ENCODE results near the gene FRZB. TPM values are rescaled to one million over a fixed set of nuclear protein-coding genes. Genes with fewer than 3 reads are reported as not detected.

FRZB gene
- total and polyA plus RNA-seq, 10 donors, result 9.5 to 55.1 (median 29.7) TPM

- WGBS, 5 donors, result 54 to 65% (median 58%) methylated on average over 6 of the region's 6 CpGs
- intact Hi-C loops (cut with DNase I; ENCODE audit: low total_unique reads), result no loop called here
- DNase-seq, result no peak
- H3K4me1 ChIP-seq, result peaks cover 5 to 26% (median 22%) of the 10 kb centered on the region in 6 donors
- H3K27ac ChIP-seq, result peak overlapping the region in 6 of 8 donors; percentile 15 to 80 (median 76)
- no peaks in the 10 kb centered on the region for H3K36me3 ChIP-seq
- TF ChIP-seq CTCF (IDR thresholded peaks at IDR 0.05 in 8 of 11, conservative IDR thresholded peaks at IDR 0.05 in 3 of 11) (no peak), POLR2A (IDR thresholded peaks at IDR 0.05) (no peak), POLR2AphosphoS5 (IDR thresholded peaks at IDR 0.05) (no peak)
- no peak overlapping the region for H3K4me3 ChIP-seq
- no peaks in the 10 kb centered on the region for H3K9me3 ChIP-seq
- peaks cover 0 to 72% (median 22%) of the 10 kb centered on the region in 7 donors for H3K27me3 ChIP-seq (replicated peaks in 1 of 7)
Observed at GRCh38 chr2:182868054-182868796, 1.8 kb upstream of the FRZB start.

- DNase-seq, result no peak
- intact Hi-C loops (cut with DNase I; ENCODE audit: low total_unique reads), result no loop called here
- H3K27me3 ChIP-seq (replicated peaks in 1 of 7), result peaks cover 0 to 72% (median 22%) of the 10 kb centered on the region in 7 donors
- H3K36me3 ChIP-seq, result no peaks in the 10 kb centered on the region
- no peak for TF ChIP-seq CTCF (IDR thresholded peaks at IDR 0.05 in 8 of 11, conservative IDR thresholded peaks at IDR 0.05 in 3 of 11)
- TF ChIP-seq POLR2AphosphoS5 (IDR thresholded peaks at IDR 0.05), result no peak
- TF ChIP-seq POLR2A (IDR thresholded peaks at IDR 0.05), result no peak
- peaks cover 5 to 26% (median 22%) of the 10 kb centered on the region in 6 donors for H3K4me1 ChIP-seq
- 38 to 46% (median 43%) methylated on average over 12 of the region's 12 CpGs for WGBS, 5 donors
- H3K4me3 ChIP-seq, result peak overlapping the region in 4 of 8 donors; percentile 36 to 68 (median 46)
- no peaks in the 10 kb centered on the region for H3K9me3 ChIP-seq
- peak overlapping the region in 7 of 8 donors; percentile 67 to 80 (median 76) for H3K27ac ChIP-seq
Observed at GRCh38 chr2:182867426-182868053, 1.1 kb upstream of the FRZB start.

- Histone ChIP-seq H3K27ac (peak overlapping the region in 7 of 8 donors; percentile 41 to 80 (median 76)), H3K36me3 (no peaks in the 10 kb centered on the region), H3K27me3 (replicated peaks in 1 of 7) (peaks cover 0 to 67% (median 22%) of the 10 kb centered on the region in 7 donors), H3K4me3 (peak overlapping the region; percentile 30 to 68 (median 40)), H3K4me1 (peaks cover 5 to 26% (median 22%) of the 10 kb centered on the region in 6 donors), H3K9me3 (no peaks in the 10 kb centered on the region)
- TF ChIP-seq POLR2A (IDR thresholded peaks at IDR 0.05), result no peak
- no peak for TF ChIP-seq CTCF (IDR thresholded peaks at IDR 0.05 in 8 of 11, conservative IDR thresholded peaks at IDR 0.05 in 3 of 11)
- TF ChIP-seq POLR2AphosphoS5 (IDR thresholded peaks at IDR 0.05), result no peak
- intact Hi-C loops (cut with DNase I; ENCODE audit: low total_unique reads), result no loop called here
- no peak for DNase-seq
- 15 to 25% (median 19%) methylated on average over 10 to 19 of the region's 19 CpGs for WGBS, 5 donors
Observed at GRCh38 chr2:182866095-182866460, 359 bp downstream of the FRZB start.

All from spleen (tissue), 11 donors.